ENCODE measurements around the gene ATP6V1C2. TPM values are rescaled to one million over a fixed set of nuclear protein-coding genes. Genes with fewer than 3 reads are reported as not detected.

ATP6V1C2 gene
- total and polyA plus RNA-seq, 2 donors from 2014 or later: 4.2 to 38.0 TPM

DNA sequence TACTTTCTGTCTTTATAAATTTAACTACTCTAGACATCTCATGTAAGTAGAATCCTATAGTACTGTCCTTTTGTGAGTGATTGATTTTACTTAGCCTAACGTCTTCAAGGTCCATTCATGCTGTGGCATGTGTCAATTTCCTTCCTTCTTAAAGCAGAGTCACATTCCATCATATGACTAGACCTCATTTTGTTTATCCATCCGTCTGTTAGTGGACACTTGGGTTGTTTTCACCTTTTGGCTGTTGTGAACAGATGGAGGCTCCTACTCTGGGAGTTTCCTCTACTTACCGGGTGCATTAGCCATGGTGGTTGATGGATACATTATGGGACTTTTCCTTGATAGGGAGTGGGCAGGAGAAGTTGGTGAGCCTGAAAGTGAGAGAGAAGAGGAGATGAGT is 97.6 kb downstream of the ATP6V1C2 start:
- H3K36me3 ChIP-seq (ENCODE audit: control insufficient read depth in 2 of 3, insufficient read depth in 3 of 3, low read length in 3 of 3): no peaks in the 10 kb centered on the region
- TF ChIP-seq, protein P1, sequence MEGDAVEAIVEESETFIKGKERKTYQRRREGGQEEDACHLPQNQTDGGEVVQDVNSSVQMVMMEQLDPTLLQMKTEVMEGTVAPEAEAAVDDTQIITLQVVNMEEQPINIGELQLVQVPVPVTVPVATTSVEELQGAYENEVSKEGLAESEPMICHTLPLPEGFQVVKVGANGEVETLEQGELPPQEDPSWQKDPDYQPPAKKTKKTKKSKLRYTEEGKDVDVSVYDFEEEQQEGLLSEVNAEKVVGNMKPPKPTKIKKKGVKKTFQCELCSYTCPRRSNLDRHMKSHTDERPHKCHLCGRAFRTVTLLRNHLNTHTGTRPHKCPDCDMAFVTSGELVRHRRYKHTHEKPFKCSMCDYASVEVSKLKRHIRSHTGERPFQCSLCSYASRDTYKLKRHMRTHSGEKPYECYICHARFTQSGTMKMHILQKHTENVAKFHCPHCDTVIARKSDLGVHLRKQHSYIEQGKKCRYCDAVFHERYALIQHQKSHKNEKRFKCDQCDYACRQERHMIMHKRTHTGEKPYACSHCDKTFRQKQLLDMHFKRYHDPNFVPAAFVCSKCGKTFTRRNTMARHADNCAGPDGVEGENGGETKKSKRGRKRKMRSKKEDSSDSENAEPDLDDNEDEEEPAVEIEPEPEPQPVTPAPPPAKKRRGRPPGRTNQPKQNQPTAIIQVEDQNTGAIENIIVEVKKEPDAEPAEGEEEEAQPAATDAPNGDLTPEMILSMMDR (IDR thresholded peaks at IDR 0.05; ENCODE audit: borderline replicate concordance, extremely low read depth, insufficient read depth): no peak
- H3K9ac ChIP-seq (ENCODE audit: low read length in 3 of 3): no peak overlapping the region
- H3K27ac ChIP-seq (ENCODE audit: low read depth in 2 of 2, low read length in 2 of 2): no peak overlapping the region
- intact Hi-C loops (cut with DNase I): no loop called here
- no peak for DNase-seq
- no peaks in the 10 kb centered on the region for H3K4me1 ChIP-seq (ENCODE audit: control insufficient read depth in 2 of 3, insufficient read depth in 2 of 3, low read depth in 1 of 3, low read length in 3 of 3)
- H3K4me3 ChIP-seq (ENCODE audit: low read length in 3 of 3): no peak overlapping the region
- no peaks in the 10 kb centered on the region for H3K27me3 ChIP-seq (ENCODE audit: control insufficient read depth, insufficient read depth, low read length)
- no peak for FAIRE-seq
- no peaks in the 10 kb centered on the region for H3K9me3 ChIP-seq (ENCODE audit: control insufficient read depth in 2 of 3, insufficient read depth in 1 of 3, low read length in 3 of 3)

DNA sequence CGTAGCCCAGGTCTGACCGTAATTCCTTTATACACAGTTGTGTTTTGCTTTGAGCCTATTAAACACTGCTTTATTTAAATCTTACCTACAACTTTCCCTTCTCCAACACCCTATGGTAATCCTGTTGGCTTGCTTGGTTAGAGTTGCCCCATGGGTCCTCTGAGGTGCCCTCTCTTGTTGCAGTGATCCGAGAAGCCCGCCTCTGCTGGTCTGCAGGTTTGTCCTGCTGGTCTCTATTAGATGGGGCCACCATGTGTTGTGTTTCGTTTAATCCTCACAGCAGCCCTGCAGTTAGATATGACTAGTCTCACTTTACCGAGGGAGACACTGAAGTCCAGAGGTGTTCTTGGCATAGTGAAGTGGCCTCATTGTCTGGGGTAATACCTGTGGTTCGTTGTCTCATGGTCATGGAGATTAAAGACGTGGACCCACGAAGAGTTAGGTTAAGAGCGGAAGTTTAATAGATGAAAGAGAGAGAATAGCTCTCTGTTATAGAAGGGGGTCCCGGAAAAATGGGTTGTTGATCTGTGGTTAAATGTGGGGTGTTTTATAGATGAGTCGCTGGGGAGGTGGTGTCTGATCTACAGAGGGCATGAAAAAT is 98.4 kb downstream of the ATP6V1C2 start:
- Histone ChIP-seq H3K27me3 (ENCODE audit: control insufficient read depth, insufficient read depth, low read length) (no peaks in the 10 kb centered on the region), H3K36me3 (ENCODE audit: control insufficient read depth in 2 of 3, insufficient read depth in 3 of 3, low read length in 3 of 3) (no peaks in the 10 kb centered on the region), H3K9me3 (ENCODE audit: control insufficient read depth in 2 of 3, insufficient read depth in 1 of 3, low read length in 3 of 3) (no peaks in the 10 kb centered on the region), H3K9ac (ENCODE audit: low read length in 3 of 3) (no peak overlapping the region), H3K27ac (ENCODE audit: low read depth in 2 of 2, low read length in 2 of 2) (no peak overlapping the region), H3K4me3 (ENCODE audit: low read length in 3 of 3) (no peak overlapping the region), H3K4me1 (ENCODE audit: control insufficient read depth in 2 of 3, insufficient read depth in 2 of 3, low read depth in 1 of 3, low read length in 3 of 3) (no peaks in the 10 kb centered on the region)
- DNase-seq: no peak
- FAIRE-seq: no peak
- intact Hi-C loops (cut with DNase I): no loop called here
- TF ChIP-seq, protein P1 (IDR thresholded peaks at IDR 0.05; ENCODE audit: borderline replicate concordance, extremely low read depth, insufficient read depth): no peak

DNA sequence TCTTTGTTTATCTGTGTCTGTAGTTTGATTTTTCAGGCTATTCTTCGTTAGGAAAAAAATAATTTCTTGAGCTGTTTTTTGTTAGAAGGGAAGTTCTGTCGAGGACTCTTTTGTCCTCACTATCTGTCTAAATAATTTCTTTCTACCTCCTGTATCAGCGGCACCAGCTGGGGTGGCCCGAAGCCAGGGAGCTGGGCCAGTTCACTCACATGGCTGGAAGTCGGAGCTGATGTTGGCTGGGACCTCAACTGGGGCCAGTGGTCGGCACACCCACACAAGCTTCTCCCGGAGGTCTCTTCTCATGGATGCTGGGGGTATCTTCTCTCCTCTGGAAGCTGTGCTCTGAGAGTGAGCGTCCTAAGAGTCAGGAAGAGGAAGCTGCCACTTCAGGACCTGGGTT is 99.1 kb downstream of the ATP6V1C2 start:
- Histone ChIP-seq H3K4me1 (ENCODE audit: control insufficient read depth in 2 of 3, insufficient read depth in 2 of 3, low read depth in 1 of 3, low read length in 3 of 3) (no peaks in the 10 kb centered on the region), H3K27ac (ENCODE audit: low read depth in 2 of 2, low read length in 2 of 2) (no peak overlapping the region), H3K4me3 (ENCODE audit: low read length in 3 of 3) (no peak overlapping the region), H3K36me3 (ENCODE audit: control insufficient read depth in 2 of 3, insufficient read depth in 3 of 3, low read length in 3 of 3) (no peaks in the 10 kb centered on the region), H3K27me3 (ENCODE audit: control insufficient read depth, insufficient read depth, low read length) (no peaks in the 10 kb centered on the region), H3K9me3 (ENCODE audit: control insufficient read depth in 2 of 3, insufficient read depth in 1 of 3, low read length in 3 of 3) (no peaks in the 10 kb centered on the region), H3K9ac (ENCODE audit: low read length in 3 of 3) (no peak overlapping the region)
- intact Hi-C loops (cut with DNase I): no loop called here
- DNase-seq (no peak), FAIRE-seq (no peak)
- TF ChIP-seq, protein P1 (IDR thresholded peaks at IDR 0.05; ENCODE audit: borderline replicate concordance, extremely low read depth, insufficient read depth): no peak

All from kidney (tissue), 14 donors.